GM10266 (cell line): Measurements from ENCODE around the gene ATP5F1B.

Experiments used
- DNase-seq: peaks from one replicate; pipeline ENCODE4 v3.0.0; 2012; ENCODE audit errors: extremely low spot score
- TF ChIP-seq, protein P1 (sequence below): IDR thresholded peaks from 2 replicates; pipeline ENCODE4 v1.5.1; 2012; ENCODE audit warnings: mild to moderate bottlenecking, low read depth; ENCODE audit not compliant: control insufficient read depth, insufficient read depth; ENCODE audit errors: missing control alignments

ATP5F1B gene

GRCh38 chr12:56634242-56634836, 11.4 kb downstream of the ATP5F1B start:
- DNase-seq = peak; percentile 42
- TF ChIP-seq, protein P1, sequence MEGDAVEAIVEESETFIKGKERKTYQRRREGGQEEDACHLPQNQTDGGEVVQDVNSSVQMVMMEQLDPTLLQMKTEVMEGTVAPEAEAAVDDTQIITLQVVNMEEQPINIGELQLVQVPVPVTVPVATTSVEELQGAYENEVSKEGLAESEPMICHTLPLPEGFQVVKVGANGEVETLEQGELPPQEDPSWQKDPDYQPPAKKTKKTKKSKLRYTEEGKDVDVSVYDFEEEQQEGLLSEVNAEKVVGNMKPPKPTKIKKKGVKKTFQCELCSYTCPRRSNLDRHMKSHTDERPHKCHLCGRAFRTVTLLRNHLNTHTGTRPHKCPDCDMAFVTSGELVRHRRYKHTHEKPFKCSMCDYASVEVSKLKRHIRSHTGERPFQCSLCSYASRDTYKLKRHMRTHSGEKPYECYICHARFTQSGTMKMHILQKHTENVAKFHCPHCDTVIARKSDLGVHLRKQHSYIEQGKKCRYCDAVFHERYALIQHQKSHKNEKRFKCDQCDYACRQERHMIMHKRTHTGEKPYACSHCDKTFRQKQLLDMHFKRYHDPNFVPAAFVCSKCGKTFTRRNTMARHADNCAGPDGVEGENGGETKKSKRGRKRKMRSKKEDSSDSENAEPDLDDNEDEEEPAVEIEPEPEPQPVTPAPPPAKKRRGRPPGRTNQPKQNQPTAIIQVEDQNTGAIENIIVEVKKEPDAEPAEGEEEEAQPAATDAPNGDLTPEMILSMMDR = no peak

GRCh38 chr12:56633468-56634241, 12.1 kb downstream of the ATP5F1B start:
- TF ChIP-seq, protein P1 = no peak
- DNase-seq = no peak

- peak; percentile 44 for DNase-seq
- TF ChIP-seq, protein P1 = no peak
These were observed 12.9 kb downstream of the ATP5F1B start for GRCh38 chr12:56632701-56633467.

GRCh38 chr12:56631790-56632700, 13.7 kb downstream of the ATP5F1B start:
- TF ChIP-seq, protein P1 = no peak
- peak; percentile 75 for DNase-seq

DNA sequence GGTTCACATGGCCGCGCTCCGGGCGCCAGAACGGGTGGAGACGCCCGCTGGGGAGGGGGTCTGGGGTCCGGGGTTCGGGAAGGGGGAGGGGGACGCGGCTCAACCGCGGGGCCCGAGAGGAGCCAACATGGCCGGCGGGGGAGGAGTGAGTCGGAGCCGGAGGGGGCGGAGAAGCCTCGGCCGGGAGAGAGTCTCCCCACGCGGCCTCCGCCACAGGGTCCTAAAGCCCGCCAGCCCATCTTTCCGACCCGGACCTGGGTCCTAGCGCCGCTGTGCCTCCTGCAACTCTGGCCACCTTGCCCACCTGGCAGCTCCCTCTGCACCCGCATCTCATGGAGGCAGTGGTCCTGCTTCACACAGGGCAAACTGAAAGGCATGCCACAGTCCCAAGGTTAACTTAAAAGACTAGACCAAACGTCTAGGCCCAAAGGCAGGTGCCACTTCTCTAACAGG, 15.6 kb downstream of the ATP5F1B start, which contains the start of gene BAZ2A:
BAZ2A (minus strand) TSS at position 147 of the 453 bp plus-strand sequence. CDS start 12,796 bp downstream, outside the sequence.
- TF ChIP-seq, protein P1 = no peak
- DNase-seq = peak; percentile 90

- TF ChIP-seq, protein P1 = no peak
- peak; percentile 56 for DNase-seq
These were observed 16.2 kb downstream of the ATP5F1B start for GRCh38 chr12:56629459-56630179.
